IPS-NIHi11 (cell line): ENCODE measurements around the gene MYOM1.
A peak's percentile ranks its signal among the peaks of the same experiment; 100 is the strongest.
"Not testable (repeated sequence)": the region's sequence is repeated elsewhere in the genome, so short reads cannot be mapped to it uniquely, and the experiment has no call there.

Source experiments
- DNase-seq: peaks from one replicate; pipeline ENCODE4 v3.0.0; 2012; ENCODE audit warnings: mixed read lengths, low spot score

MYOM1 gene

DNA sequence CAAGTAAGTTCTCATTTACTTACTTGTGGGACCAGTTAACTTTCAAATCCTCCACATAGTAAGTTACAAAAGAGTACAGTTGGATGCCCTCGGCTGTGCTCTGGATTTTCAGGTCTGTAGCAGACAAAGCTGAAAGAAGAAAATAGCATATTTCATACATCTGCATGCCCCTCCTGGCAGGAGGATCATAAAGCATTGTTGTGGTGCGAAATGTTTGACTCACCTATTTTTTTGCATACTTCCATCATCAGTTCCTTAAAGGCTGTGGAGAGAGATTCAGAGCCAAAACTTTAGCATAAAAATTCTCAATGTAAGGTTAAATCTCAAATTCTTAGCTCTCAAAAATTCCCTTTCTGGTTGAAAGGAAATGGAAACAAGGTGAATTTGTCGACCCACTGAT is 136.0 kb downstream of the MYOM1 start:
- DNase-seq: no peak

DNA sequence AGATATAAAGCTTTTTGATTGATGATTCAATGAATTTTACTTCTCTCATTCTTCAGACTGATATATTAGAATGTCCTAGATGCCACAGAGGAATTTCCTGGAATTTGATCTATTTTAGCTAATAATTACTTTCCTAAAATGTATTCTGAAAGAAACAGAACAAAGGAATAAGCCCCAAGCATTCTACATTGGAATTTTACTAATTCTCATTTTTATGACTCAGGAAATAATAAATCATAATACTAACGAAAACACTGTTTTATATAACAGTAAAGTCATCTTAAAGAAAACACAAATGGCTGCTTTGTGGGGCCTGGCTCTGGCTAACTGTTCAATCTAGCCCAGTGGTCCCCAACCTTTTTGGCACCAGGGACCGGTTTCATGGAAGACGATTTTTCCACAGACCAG is 138.2 kb downstream of the MYOM1 start:
- DNase-seq: no peak

DNA sequence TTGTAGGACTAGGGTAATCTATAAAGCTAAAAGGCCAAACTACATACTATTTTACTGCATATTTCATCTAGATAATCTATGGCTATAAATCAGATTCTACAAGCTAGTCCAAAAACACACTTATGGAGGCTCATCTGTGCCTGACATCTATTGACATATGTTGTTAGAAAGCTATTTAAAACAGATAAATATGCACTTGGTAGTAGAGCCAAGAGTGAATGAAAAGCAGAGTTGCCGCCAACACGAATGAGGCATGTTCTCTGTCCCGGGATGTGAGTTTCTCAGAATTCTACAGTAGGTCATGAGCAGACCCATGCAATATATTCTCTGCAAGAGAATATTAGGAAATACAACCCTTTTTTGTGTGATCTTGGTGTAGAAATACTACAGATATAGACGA is 140.1 kb downstream of the MYOM1 start:
- no peak for DNase-seq

DNA sequence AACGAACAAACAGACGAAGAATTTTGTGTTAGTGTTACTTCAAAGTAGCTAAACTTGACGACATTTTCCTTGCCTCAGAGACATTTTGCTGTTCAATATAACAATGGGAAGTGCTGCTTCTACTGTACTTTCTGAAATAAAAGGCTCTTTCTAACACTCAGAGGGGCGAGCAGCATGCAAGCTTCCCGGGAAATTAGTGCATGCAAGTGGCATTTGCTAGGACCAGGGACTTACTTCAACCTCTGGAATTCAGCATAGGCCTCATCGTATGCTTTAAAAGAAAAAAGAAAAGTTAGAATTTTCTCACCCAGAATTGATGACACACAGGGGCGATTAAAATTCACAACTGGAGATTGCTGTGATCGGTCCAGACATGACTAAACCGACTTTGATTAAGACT is 144.3 kb downstream of the MYOM1 start:
- DNase-seq: no peak

DNA sequence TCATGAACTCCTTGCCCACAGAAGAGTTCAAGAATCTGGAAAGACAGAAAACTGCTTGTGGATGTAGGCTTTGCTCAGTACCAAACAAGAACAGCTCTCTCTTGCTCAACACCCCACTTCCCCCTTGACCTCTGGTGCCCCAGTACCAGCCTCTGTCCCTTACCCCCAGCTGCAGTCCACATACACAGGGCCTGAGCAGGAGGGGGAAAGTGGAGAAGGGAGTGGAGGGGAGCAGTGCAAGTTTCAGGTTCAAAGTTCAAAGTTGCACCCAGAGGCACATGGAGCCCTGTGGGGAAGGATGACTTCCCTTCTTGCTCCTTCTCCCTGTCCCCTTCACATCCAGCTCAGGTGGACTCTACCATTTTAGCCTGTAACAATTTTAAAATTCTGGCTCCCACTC is 145.7 kb downstream of the MYOM1 start:
- DNase-seq: no peak

DNA sequence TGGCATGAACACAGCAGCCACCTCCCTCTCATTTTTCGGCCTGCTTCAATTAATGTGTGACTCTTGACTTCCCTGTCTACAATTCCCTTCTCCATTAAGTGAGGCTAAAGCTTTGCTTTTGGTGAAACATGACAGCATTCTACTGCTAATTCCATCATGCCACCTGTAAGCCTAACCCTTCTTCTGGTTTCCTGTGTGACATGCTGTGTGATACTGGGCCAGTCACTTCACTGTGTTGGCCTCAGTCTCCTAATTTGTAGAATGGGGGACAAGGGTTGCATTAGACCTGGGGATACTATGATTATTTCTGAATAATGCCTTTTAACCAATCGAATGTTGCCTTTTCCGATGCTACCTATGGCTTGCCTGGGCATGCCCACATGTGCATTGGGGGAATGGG is 146.4 kb downstream of the MYOM1 start:
- DNase-seq: not testable (repeated sequence)

DNA sequence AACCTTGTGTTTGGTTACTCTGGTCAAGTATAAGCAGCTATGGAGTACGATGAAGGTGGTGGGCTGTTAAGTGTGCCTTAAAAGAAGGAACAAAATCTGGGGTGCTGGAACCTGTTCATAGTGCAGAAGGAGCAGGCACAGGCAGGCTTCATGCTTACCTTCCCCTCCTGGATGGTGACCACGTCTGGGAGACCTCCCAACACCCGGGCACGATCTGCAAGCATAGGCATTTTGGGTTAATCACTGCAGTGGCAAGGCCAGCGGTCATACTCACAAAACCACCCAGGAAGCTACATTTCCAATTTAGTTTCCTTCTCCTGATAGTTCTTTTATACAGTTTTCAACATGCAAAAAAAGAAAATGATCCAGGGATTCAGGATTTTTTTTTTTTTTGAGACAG is 148.1 kb downstream of the MYOM1 start:
- no peak for DNase-seq

DNA sequence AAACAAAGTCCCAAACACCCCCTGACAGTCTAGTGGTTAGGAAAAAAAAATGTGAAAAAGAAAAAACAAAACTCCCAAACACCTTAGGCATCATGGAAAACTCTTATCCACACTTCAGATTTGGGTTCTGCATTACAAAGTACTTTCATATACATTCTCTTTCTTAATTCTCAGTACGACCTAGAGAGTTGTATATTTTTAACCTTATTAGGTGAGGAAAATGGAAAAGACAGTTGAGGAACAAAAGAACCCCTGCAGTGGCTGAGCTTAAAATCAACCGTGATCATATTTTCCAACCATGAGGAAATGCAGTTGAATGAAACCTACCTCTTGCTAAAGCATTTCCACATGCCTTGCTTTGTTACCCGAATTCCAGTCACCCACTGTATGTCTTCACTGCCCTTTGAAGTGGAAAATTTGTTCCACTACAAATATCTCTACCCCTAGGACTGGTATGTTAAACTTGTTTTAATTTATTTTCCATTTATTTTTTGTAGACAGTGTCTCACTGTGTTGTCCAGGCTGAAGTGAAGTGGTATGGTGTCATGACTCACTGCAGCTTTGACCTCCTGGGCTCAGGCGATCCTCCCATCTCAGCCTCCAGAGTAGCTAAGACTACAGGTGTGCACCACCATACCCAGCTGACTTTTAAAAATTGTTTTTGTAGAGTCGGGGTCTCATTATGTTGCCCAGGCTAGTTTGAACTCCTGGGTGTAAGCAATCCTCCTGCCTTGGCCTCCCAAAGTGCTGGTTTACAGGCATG is 149.9 kb downstream of the MYOM1 start:
- DNase-seq: no peak

DNA sequence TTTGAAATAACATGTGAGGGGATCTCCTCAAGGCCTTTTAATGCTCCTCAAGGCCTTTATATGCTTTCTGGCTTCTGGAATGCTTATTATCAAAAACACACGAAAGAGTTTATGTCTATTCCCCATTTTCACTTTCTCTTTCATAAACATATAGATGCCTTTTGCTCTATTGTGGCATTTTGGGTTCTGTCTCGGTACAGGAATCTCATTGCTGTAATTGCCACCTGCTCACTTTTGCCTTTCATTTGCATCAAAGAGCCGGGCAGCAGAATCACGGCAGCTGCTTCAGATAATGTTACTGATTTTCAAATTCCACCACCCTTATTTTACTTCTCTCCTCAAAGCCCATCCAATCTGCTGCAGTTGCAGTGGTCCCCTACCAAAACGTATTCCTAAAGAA is 152.0 kb downstream of the MYOM1 start:
- no peak for DNase-seq

DNA sequence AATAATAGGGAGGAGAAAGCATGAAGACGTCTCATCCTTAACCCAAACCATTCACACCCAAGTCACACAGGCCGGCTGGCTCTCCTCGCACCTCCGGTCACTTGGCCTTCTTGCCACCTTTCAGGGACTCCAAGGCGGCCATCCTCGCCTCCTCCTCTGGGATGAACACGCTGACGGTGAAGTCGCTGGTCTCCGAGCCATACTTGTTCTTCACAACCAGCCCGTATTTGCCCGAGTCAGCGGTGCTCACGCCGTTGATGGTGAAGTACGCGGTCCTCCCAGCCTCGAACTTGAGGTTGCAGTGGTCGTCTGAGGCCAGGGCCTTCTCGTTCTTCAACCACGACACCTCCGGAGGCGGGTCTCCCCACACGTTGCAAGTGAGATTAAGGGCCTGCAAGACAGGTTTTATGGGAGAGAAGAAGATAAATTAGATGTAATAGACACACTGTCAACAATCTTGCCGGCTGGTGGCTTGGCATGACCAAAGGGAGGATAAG is 152.6 kb downstream of the MYOM1 start:
- DNase-seq: no peak

DNA sequence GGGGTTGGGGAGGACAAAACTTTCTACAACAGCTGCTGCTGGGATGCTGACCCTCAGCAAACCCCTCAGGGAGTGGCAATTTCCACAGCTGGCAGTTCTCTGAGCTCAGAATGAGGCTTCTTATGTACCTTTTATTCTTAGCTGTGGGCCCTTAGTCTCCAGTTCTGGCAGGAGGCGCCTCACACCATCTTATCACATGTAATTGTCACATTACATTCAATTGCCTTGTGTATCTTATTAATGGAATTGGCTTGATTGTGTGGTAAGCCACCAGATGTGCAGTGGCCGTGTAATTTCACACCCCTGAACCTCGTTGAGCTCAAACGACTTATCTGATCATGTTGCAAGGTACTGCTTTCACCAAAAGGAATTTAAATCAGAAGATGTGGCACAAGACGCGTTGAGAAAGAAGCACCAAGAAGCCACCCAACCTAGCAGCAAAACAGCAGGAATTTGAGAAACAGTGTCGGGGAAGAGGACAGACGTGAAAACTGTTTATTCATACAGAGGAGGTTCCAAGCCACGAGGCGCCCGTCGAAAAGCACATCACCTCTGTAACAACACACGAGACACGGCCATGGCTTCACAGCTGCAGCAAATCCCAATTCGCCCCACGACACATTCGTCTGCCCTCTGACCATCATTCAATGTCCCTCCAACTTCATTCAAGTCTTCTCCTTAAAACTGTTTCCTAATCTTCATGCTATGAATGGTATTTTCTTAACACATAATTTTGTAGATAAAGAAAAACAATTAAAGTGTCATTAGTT is 153.2 kb downstream of the MYOM1 start:
- no peak for DNase-seq

DNA sequence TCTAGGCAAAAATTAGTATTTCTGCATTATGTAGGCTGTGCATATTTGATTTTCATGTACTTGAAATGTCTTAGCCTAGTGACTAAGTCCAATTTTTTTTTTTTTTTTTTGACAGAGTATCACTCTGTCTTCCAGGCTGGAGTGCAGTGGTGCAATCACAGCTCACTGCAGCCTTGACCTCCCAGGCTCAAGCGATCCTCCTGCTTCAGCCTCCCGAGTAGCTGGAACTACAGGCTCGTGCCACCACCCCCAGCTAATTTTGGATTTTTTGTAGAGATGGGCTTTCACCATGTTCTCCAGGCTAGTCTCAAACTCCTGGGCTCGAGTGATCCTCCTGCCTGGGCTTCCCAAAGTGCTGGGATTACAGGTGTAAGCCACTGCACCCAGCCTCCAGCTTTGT is 156.0 kb downstream of the MYOM1 start:
- DNase-seq: not testable (repeated sequence)

DNA sequence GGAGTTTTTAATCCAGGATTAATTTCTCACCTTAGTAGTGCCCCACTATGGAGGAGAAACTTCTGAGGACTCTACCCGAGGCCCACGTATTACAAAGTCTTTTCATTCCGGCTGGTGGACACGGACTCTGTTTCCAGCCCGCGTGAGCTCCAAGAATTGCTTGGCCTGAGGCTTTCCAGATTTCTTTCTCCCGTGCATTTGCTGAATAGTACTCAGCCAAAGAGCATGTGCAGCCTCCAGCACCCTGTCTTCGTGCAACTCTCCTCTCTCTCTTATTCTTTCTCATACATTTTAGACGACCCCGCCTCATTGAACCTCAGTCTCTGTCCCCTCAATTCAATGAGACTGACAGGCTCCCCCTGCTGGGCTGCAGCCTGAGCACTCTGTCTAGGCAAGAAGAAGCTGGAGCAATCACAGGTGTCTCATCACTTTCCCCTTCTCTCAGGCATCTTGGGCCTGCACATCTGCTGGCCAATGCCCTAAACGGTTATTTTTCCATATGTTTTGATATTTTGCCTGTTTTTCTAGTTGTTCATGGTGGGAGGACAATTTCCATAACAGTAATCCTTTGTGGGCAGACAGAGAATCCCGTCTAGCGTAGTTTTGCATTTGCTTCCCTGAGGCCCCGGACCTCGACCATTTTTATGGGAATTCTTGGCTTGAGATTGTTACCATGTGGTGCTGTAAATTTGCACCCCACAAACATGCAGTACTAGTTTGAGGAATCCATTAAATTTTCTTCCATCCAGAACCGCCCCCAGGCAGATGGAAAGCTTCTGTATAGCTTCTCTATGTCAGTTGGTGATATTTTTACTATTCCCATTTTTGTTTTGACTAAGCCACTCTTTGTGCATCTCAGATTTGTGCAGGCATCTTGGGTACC is 156.7 kb downstream of the MYOM1 start:
- peak; percentile 62 for DNase-seq

DNA sequence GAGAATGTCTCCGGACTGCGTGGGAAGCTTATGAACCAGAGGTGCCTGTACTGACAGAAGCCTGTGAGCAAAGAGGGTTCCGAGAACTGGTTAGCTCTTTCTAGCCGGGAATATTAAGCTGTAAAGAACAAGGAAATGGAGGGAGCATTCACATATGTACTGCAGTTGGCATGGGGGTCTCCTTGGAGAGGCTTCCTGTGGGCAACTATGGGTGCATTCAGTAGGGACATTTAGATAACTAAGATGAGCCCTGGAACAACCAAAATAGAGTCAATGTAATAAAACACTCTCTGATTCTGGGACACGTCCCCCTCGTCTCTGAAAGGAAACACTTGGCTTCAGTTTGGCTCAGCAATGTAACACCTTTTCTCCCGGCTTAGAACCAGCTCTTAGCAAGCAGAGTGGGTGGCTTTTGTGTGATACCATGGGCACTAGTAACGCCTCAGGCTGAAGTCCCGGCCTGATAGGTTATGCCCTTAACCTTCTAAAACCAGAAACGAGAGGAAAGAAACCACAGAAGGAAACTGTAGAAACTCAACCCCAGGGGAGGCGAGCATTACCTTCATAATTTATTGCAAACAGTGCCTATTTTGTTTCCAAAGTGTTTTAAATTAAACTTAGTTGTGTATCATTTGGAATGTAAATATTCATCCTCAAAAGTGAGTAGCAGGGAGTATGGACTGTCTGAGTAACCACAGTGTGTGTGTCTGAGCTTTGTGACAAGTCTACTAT is 158.0 kb downstream of the MYOM1 start:
- no peak for DNase-seq

DNA sequence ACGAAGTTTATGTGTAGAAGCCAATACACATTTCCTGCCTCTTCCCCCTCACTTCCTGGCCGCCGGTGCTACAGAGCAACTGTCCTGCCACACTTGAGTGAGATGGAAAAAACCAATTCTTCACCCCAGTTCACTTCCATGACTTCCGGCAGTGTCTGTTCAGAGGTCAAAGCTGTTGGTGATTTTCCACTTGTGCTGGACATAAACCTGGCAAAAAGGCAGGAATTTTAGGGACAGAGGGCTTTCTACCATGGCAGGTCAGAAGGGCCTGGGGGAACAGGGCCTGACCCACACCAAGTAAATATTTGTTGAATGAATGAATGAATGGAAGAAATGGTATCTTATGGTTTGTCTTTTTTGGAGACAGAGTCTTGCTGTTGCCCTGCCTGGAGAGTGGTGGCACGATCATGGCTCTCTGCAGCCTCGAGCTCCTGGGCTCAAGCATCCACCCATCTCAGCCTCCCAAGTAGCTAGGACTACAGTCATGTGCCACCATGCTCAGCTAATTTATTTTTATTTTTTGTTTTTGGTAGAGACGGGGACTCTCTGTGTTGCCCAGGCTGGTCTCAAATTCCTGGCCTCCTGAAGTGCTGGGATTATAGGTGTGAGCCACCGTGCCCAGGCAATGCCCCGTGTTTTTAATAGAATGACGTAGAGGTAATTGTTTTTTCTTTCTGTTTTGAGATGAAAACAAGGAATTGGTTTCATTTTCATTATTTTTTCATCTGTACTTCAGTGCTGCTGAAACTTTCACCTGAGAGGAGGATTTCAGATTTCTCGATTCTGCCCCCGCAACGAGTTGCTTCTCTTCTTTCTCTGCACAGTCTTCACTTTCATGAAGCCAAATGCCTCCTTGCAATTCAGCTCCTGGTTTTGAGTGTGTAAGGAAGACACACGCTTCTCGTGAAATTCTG is 158.8 kb downstream of the MYOM1 start:
- DNase-seq: no peak

DNA sequence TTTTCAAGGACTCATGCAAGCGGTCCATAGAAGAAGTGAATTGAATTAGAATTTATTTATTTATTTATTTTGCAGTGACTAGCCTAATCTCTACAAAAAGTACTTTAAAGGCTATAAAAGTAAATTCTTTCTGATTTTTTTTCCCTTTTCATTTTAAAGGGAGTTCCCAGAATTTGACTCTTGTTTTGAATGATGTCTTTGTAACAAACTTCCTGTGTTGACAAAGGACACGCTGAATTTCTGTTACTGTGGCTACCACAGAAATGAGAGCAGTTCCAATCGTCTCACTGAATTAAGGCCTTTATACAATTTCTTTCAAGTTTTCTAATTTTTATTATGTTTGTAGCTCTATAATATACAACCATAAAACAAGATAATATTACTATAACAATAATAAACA is 160.5 kb downstream of the MYOM1 start:
- no peak for DNase-seq

DNA sequence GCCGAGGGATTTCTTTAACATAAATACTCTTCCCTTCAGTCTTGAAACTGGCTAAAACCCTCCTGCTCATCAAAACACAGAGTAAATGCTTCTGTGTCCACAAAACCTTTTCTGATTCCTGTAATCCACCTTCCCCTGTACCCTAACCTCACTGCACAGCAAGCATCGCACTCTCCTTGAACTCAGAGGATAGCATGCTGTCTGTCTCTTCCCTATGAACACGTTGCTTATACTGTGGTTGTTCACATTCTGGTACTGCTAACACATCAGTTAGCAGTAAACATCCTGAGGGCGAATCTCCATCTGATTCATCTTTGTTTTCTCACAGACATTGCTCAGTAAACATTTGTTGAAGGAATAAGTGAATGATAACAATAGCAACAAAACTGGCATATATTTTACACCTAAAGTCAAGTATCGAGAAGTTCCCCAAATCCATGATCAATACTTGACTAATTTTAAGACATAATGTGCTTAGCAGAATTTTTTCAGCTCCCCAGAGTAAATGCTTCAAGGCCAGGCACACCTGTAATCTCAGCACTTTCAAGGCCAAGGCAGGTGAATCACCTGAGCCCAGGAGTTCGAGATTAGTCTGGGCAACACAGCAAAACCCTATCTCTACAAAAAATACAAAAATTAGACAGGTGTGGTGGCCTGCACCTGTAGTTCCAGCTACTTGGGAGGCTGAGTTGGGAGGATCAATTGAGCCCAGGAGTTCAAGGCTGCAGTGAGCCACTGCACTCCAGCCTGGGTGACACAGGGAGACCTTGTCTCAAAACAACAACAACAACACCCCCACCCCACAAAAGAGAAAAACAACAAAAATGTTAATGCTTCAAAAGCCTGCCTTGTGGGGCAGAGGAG is 161.2 kb downstream of the MYOM1 start:
- no peak for DNase-seq

DNA sequence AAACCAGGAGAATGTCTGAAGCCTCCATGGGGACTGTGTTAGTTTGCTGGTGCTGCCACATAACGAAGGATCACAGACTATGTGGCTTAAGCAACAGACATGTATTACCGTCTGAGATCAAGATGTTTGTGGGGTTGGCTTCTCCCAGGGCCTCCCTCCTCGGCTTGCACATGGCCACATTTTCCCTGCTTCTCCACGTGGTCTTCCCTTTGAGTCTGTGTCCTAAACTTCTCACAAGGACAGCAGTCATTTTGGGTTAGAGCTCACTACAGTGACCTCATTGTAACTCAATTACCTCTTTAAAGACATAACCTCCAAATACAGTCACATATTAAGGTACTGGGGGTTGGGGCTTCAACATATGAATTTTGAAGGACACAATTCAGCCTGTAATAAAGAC is 162.2 kb downstream of the MYOM1 start:
- DNase-seq: no peak

DNA sequence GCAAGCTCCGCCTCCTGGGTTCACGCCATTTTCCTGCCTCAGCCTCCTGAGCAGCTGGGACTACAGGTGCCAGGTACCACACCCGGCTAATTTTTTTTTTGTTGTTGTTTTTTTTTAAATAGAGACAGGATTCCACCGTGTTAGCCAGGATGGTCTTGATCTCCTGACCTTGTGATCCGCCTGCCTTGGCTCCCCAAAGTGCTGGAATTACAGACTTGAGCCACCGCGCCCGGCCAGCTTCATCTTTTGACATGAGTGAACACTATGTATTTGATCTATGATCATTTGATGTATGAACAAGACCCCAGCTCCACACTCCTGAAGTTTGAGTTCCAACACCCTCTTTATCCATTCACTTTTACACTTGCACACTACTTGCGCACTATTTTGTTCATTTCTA is 163.5 kb downstream of the MYOM1 start:
- no peak for DNase-seq

DNA sequence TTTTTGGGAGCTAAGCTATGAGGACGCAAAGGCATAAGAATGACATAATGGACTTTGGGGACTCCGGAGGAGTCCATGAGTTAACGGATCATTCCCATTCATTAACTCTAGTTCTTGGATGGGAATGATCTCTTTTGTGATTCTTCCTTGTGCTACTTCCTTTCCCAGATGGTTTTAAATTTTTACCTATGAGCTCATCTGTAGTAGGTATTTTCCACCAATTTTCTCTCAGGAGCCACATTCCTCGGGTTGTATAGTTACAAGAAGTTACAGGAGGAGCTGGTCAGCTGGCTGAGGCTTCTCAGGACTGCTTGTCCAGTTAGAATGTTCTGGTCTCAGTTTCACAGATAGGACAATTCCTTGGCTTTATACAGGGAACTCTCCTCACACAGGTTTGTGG is 164.0 kb downstream of the MYOM1 start:
- peak; percentile 24 for DNase-seq
